LNCAP (cell line): ENCODE data around the gene TUT7.

ENCODE experiments used
- TF ChIP-seq, protein P1 (sequence below): fragments of 450-650 bp; IDR thresholded peaks from 2 replicates; pipeline ENCODE4 v1.5.1; 2017; ENCODE audit warnings: mild to moderate bottlenecking

Gene TUT7

GRCh38 chr9:86368871-86369521 is 14.8 kb upstream of the TUT7 start:
- TF ChIP-seq, protein P1, sequence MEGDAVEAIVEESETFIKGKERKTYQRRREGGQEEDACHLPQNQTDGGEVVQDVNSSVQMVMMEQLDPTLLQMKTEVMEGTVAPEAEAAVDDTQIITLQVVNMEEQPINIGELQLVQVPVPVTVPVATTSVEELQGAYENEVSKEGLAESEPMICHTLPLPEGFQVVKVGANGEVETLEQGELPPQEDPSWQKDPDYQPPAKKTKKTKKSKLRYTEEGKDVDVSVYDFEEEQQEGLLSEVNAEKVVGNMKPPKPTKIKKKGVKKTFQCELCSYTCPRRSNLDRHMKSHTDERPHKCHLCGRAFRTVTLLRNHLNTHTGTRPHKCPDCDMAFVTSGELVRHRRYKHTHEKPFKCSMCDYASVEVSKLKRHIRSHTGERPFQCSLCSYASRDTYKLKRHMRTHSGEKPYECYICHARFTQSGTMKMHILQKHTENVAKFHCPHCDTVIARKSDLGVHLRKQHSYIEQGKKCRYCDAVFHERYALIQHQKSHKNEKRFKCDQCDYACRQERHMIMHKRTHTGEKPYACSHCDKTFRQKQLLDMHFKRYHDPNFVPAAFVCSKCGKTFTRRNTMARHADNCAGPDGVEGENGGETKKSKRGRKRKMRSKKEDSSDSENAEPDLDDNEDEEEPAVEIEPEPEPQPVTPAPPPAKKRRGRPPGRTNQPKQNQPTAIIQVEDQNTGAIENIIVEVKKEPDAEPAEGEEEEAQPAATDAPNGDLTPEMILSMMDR = no peak

GRCh38 chr9:86361176-86361575 is 7.0 kb upstream of the TUT7 start:
- TF ChIP-seq, protein P1 = no peak

- TF ChIP-seq, protein P1 = no peak
These were observed 5.1 kb upstream of the TUT7 start for GRCh38 chr9:86359151-86359879.

DNA sequence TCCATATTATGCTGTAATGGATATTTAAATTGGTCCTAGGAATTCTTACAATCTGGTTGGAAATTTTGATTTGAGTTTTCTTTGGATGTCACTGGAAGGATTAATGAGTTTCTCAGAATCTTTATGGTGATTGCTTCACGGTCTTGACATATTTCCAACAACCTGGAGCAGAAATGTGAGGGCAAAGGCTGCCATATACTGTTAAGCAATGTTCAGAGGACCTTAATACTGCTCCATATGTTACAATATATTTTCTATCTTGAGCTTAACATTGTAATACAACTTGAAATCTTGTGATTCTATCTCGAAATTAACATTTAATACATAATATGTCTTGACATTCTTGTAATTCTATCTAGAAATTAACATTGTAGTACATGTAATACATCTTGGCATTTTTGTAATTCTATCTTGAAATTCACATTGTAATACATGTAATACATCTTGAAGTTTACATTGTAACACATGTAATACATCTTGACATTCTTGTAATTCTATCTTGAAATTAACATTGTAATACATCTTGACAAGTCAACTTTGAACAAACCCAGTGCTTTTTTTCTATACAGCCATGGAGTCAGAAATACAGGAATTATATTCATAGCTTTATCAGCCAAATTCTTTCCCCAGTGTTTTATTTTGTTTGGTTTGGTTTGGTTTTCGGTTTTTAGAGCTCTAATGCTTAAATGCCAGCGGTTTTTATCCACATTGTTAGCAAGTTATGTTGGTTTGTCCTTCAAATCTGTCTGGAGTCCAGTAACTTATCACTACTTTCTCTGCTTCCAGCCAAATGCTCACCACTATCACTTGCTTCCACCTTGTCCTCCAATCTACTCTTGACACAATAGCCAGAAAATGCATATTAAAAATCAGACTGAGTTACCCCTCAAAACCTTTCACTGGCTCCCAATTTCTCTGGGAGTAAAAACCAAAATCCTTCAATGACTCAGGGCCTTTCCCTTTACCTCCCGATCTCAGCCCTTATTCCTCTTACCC is 3.0 kb upstream of the TUT7 start:
- TF ChIP-seq, protein P1 = no peak

GRCh38 chr9:86355814-86356213 is 1.6 kb upstream of the TUT7 start:
- TF ChIP-seq, protein P1 = no peak

GRCh38 chr9:86354818-86355309 is 654 bp upstream of the TUT7 start:
- TF ChIP-seq, protein P1 = no peak

DNA sequence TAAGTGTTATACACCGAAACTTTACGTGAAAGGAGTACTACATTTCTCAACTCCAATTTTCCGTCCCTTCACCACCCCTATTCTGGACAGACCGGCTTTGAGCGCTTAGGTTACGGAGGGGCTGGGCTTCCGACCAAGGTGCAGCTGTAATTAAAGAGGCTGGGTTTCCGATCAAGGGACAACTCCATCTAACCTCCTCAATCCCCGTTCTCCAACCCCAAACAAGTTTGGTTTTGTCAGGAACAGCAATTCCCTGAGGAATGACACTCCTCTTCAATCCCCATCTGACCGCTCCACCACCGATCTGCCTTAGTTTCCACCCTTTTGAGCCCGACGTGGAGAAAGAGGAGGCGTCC is 577 bp downstream of the TUT7 start:
- TF ChIP-seq, protein P1 = no peak
